PC-3 (cell line): Measurements from ENCODE around the gene AP2M1.

Experiments
- CTCF ChIP-seq: fragments of 300-600 bp; sonication (generic); conservative IDR thresholded peaks from 2 replicates; pipeline ENCODE4 v1.5.1; 2017; ENCODE audit warnings: antibody characterized with exemption, low read depth, mild to moderate bottlenecking, low read length
- EZH2 ChIP-seq: fragments of 300-600 bp; sonication (generic); IDR thresholded peaks from one replicate; pipeline ENCODE4 v1.6.1; 2017; ENCODE audit warnings: antibody characterized with exemption, mild to moderate bottlenecking, low read length; ENCODE audit not compliant: unreplicated experiment
- EZH2phosphoT487 ChIP-seq: fragments of 300-600 bp; sonication (generic); IDR thresholded peaks from 2 replicates; pipeline ENCODE4 v1.6.1; 2018; ENCODE audit warnings: mild to moderate bottlenecking, antibody characterized with exemption, low read length, borderline replicate concordance

GRCh38 chr3:184229394-184230080, 54.9 kb downstream of the AP2M1 start, which contains the start of gene VWA5B2:
- TF ChIP-seq CTCF (no peak), EZH2 (no peak), EZH2phosphoT487 (no peak)
